Vagina (tissue), 2 donors: ENCODE results near the gene CFAP58. TPM values are rescaled to one million over a fixed set of nuclear protein-coding genes. Genes with fewer than 3 reads are reported as not detected.

Experiments
- DNase-seq, 2 donors: peaks; one replicate each; pipeline ENCODE4 v3.0.0-alpha.2; 2017; ENCODE audit errors: extremely low spot score in 2 of 2
- H3K27ac ChIP-seq: fragments of 200-600 bp; sonication (generic); one replicate; pipeline ENCODE4 v1.5.1; 2019
- H3K27me3 ChIP-seq: fragments of 200-600 bp; sonication (generic); one replicate; pipeline ENCODE4 v1.5.1; 2019
- H3K36me3 ChIP-seq, 2 donors: fragments of 200-600 bp; sonication (generic); one replicate each; pipeline ENCODE4 v1.5.1; 2017 to 2019
- H3K4me1 ChIP-seq: fragments of 200-600 bp; sonication (generic); one replicate; pipeline ENCODE4 v1.5.1; 2019
- H3K4me3 ChIP-seq, 2 donors: fragments of 200-600 bp; sonication (generic); 1 replicate in 1 of 2; 2 replicates in 1 of 2; pipeline ENCODE4 v1.5.1; 2016 to 2019
- H3K9me3 ChIP-seq: fragments of 200-600 bp; sonication (generic); one replicate; pipeline ENCODE4 v1.5.1; 2019
- CTCF ChIP-seq, 3 experiments: fragments of 450-650 bp in 2 of 3; fragments of 200-600 bp in 1 of 3; sonication (generic) in 1 of 3; IDR thresholded peaks; one replicate each; pipeline ENCODE4 v1.5.1; 2017 to 2019; ENCODE audit warnings: antibody characterized with exemption in 3 of 3, mild to moderate bottlenecking in 2 of 3, moderate library complexity in 2 of 3
- POLR2A ChIP-seq, 2 donors: fragments of 450-650 bp; IDR thresholded peaks; one replicate each; pipeline ENCODE4 v1.6.1; 2017; ENCODE audit warnings: antibody characterized with exemption in 2 of 2, mild to moderate bottlenecking in 2 of 2, moderate library complexity in 2 of 2
- POLR2AphosphoS5 ChIP-seq, 2 donors: sonication (generic); formaldehyde crosslinking; IDR thresholded peaks; one replicate each; pipeline ENCODE4 v1.9.0; 2017; ENCODE audit warnings: antibody characterized with exemption in 2 of 2, mild to moderate bottlenecking in 2 of 2, low read depth in 1 of 2; ENCODE audit not compliant: insufficient read depth in 1 of 2
- intact Hi-C: fragments of 100-400 bp; cut with DNase I; formaldehyde crosslinking; loops from one replicate; pipeline ENCODE4 v1.15.1; 2023
- total RNA-seq: library from RNA; depleted of rRNA; stranded (reverse); fragments of >200 nt; gene quantifications from one replicate; pipeline ENCODE4 v1.2.3, GENCODE V29; 2016

CFAP58 gene
- total RNA-seq, 1 donor from 2014 or later, result 0.49 TPM

- intact Hi-C loops, result loop anchor here (5.0 kb wide), 1 partner anchor 35 kb away; no protein-coding TSS in a partner anchor
- peak in 1 of 2 donors; percentile 84 for DNase-seq
These were observed 16.7 kb upstream of the CFAP58 start for GRCh38 chr10:104336821-104337467.

GRCh38 chr10:104337521-104337984 is 16.1 kb upstream of the CFAP58 start:
- TF ChIP-seq POLR2AphosphoS5 (IDR thresholded peaks at IDR 0.05; ENCODE audit: insufficient read depth in 1 of 2, low read depth in 1 of 2) (no peak), POLR2A (IDR thresholded peaks at IDR 0.05) (peak in 1 of 2 donors; percentile 25), CTCF (IDR thresholded peaks at IDR 0.05) (no peak)
- intact Hi-C loops, result loop anchor here (5.0 kb wide), 1 partner anchor 35 kb away; no protein-coding TSS in a partner anchor
- Histone ChIP-seq H3K4me1 (peaks cover 62% of the 10 kb centered on the region), H3K4me3 (peak overlapping the region; percentile 80 to 87), H3K9me3 (no peaks in the 10 kb centered on the region), H3K36me3 (peaks cover 0 to 9% of the 10 kb centered on the region in 2 donors), H3K27ac (peak overlapping the region; percentile 96), H3K27me3 (no peaks in the 10 kb centered on the region)
- DNase-seq, result peak; percentile 72 to 89

More at GRCh38 chr10:104336821-104337467, 16.7 kb upstream of the CFAP58 start:
- Histone ChIP-seq H3K27ac (peak overlapping the region; percentile 96), H3K4me3 (peak overlapping the region; percentile 80 to 87), H3K36me3 (peaks cover 0 to 9% of the 10 kb centered on the region in 2 donors), H3K9me3 (no peaks in the 10 kb centered on the region), H3K4me1 (peaks cover 68% of the 10 kb centered on the region), H3K27me3 (no peaks in the 10 kb centered on the region)
- TF ChIP-seq CTCF (IDR thresholded peaks at IDR 0.05), result no peak
- TF ChIP-seq POLR2AphosphoS5 (IDR thresholded peaks at IDR 0.05; ENCODE audit: insufficient read depth in 1 of 2, low read depth in 1 of 2), result no peak
- TF ChIP-seq POLR2A (IDR thresholded peaks at IDR 0.05), result no peak

GRCh38 chr10:104337985-104338735 is 15.5 kb upstream of the CFAP58 start, which contains the start of gene ITPRIP:
Gene ITPRIP, minus strand, starts transcription at chr10:104338465. Its CDS starts 22,414 bp downstream, at chr10:104316051.
- TF ChIP-seq POLR2A (IDR thresholded peaks at IDR 0.05) (peak in 1 of 2 donors; percentile 98), CTCF (IDR thresholded peaks at IDR 0.05) (no peak), POLR2AphosphoS5 (IDR thresholded peaks at IDR 0.05; ENCODE audit: insufficient read depth in 1 of 2, low read depth in 1 of 2) (peak; percentile 76 to 92)
- H3K27me3 ChIP-seq, result no peaks in the 10 kb centered on the region
- H3K27ac ChIP-seq, result peak within 1 kb of the TSS; percentile 96
- DNase-seq, result peak; percentile 96 to 97
- peak within 1 kb of the TSS; percentile 80 to 87 for H3K4me3 ChIP-seq
- H3K9me3 ChIP-seq, result no peaks in the 10 kb centered on the region
- peaks cover 56% of the 10 kb centered on the region for H3K4me1 ChIP-seq
- peaks cover 0 to 9% of the 10 kb centered on the region in 2 donors for H3K36me3 ChIP-seq
- intact Hi-C loops, result loop anchor here (5.0 kb wide), 1 partner anchor 36 kb away; no protein-coding TSS in a partner anchor

GRCh38 chr10:104339469-104340110 is 14.0 kb upstream of the CFAP58 start:
- Histone ChIP-seq H3K36me3 (peaks cover 0 to 3% of the 10 kb centered on the region in 2 donors), H3K4me3 (peak overlapping the region; percentile 80 to 87), H3K27ac (peak overlapping the region; percentile 96), H3K27me3 (no peaks in the 10 kb centered on the region), H3K9me3 (no peaks in the 10 kb centered on the region), H3K4me1 (peaks cover 41% of the 10 kb centered on the region)
- peak in 1 of 2 donors; percentile 91 for DNase-seq
- peak in 1 of 2 donors; percentile 84 for TF ChIP-seq POLR2AphosphoS5 (IDR thresholded peaks at IDR 0.05; ENCODE audit: insufficient read depth in 1 of 2, low read depth in 1 of 2)
- TF ChIP-seq CTCF (IDR thresholded peaks at IDR 0.05), result no peak
- no peak for TF ChIP-seq POLR2A (IDR thresholded peaks at IDR 0.05)
- intact Hi-C loops, result loop anchor here (5.0 kb wide), 1 partner anchor 37 kb away; no protein-coding TSS in a partner anchor
